SK-N-SH treated with all-trans-retinoic acid at 6 μM for 48 hours (cell line): ENCODE results near the gene DAB2.

ENCODE experiments used
- ATAC-seq: fragments of 200-7000 bp; cut with Tn5 transposase; 3 replicates; pipeline ENCODE4 v1.9.1; 2020; ENCODE audit warnings: mild to moderate bottlenecking, moderate library complexity
- ARNTL ChIP-seq: fragments of 450-650 bp; formaldehyde crosslinking; IDR thresholded peaks from 2 replicates; pipeline ENCODE4 v1.5.0; 2020; ENCODE audit warnings: low read depth, mild to moderate bottlenecking, moderate library complexity, borderline replicate concordance
- BACH2 ChIP-seq: fragments of 250-450 bp; sonication (Bioruptor Pico); IDR thresholded peaks from 2 replicates; pipeline ENCODE4 v1.9.0; 2021; ENCODE audit warnings: mild to moderate bottlenecking, borderline replicate concordance
- CSDC2 ChIP-seq: fragments of 250-450 bp; sonication (Bioruptor Pico); IDR thresholded peaks from 2 replicates; pipeline ENCODE4 v1.5.0; 2020; ENCODE audit warnings: mild to moderate bottlenecking, moderate library complexity
- ESRRG ChIP-seq: fragments of 250-450 bp; sonication (Bioruptor Pico); IDR thresholded peaks from 2 replicates; pipeline ENCODE4 v1.6.1; 2021; ENCODE audit warnings: mild to moderate bottlenecking
- GLIS3 ChIP-seq: fragments of 250-450 bp; sonication (Bioruptor Pico); IDR thresholded peaks from 2 replicates; pipeline ENCODE4 v1.5.0; 2020; ENCODE audit warnings: mild to moderate bottlenecking, moderate library complexity
- ISL1 ChIP-seq: fragments of 250-450 bp; sonication (Bioruptor Pico); IDR thresholded peaks from 2 replicates; pipeline ENCODE4 v2.1.2; 2022; ENCODE audit warnings: mild to moderate bottlenecking, moderate library complexity
- OSR1 ChIP-seq: fragments of 250-450 bp; sonication (Bioruptor Pico); IDR thresholded peaks from 2 replicates; pipeline ENCODE4 v1.8.0; 2022; ENCODE audit warnings: moderate library complexity, mild to moderate bottlenecking, inconsistent platforms
- PPARA ChIP-seq: fragments of 250-450 bp; sonication (Bioruptor Pico); IDR thresholded peaks from 2 replicates; pipeline ENCODE4 v1.5.0; 2020; ENCODE audit warnings: mild to moderate bottlenecking, borderline replicate concordance
- RARB ChIP-seq: fragments of 250-450 bp; sonication (Bioruptor Pico); IDR thresholded peaks from 2 replicates; pipeline ENCODE4 v1.8.0; 2021; ENCODE audit warnings: mild to moderate bottlenecking, moderate library complexity
- SNAI2 ChIP-seq: fragments of 250-450 bp; sonication (Bioruptor Pico); IDR thresholded peaks from 2 replicates; pipeline ENCODE4 v1.5.0; 2020; ENCODE audit warnings: mild to moderate bottlenecking, moderate library complexity
- TCF4 ChIP-seq: fragments of 250-450 bp; sonication (Bioruptor Pico); IDR thresholded peaks from 2 replicates; pipeline ENCODE4 v1.8.0; 2021; ENCODE audit warnings: mild to moderate bottlenecking, moderate library complexity, borderline replicate concordance
- TOX ChIP-seq: fragments of 250-450 bp; sonication (Bioruptor Pico); IDR thresholded peaks from 2 replicates; pipeline ENCODE4 v1.8.0; 2021; ENCODE audit warnings: mild to moderate bottlenecking, moderate library complexity, borderline replicate concordance
- ZC3H10 ChIP-seq: fragments of 250-450 bp; sonication (Bioruptor Pico); IDR thresholded peaks from 2 replicates; pipeline ENCODE4 v1.5.1; 2021; ENCODE audit warnings: mild to moderate bottlenecking, moderate library complexity
- ZFP3 ChIP-seq: fragments of 250-450 bp; sonication (Bioruptor Pico); IDR thresholded peaks from 2 replicates; pipeline ENCODE4 v1.5.0; 2020; ENCODE audit warnings: mild to moderate bottlenecking, moderate library complexity
- ZFP30 ChIP-seq: fragments of 450-650 bp; formaldehyde crosslinking; IDR thresholded peaks from 2 replicates; pipeline ENCODE4 v1.5.0; 2022; ENCODE audit warnings: mild to moderate bottlenecking, moderate library complexity
- ZNF70 ChIP-seq: fragments of 450-650 bp; formaldehyde crosslinking; IDR thresholded peaks from 2 replicates; pipeline ENCODE4 v1.5.0; 2020; ENCODE audit warnings: mild to moderate bottlenecking, moderate library complexity
- ZNF8 ChIP-seq: fragments of 450-650 bp; formaldehyde crosslinking; IDR thresholded peaks from 2 replicates; pipeline ENCODE4 v1.5.0; 2020; ENCODE audit warnings: mild to moderate bottlenecking, moderate library complexity
- TF ChIP-seq, protein P1 (sequence below): fragments of 250-450 bp; sonication (Bioruptor Pico); IDR thresholded peaks from 2 replicates; pipeline ENCODE4 v1.5.1; 2021; ENCODE audit warnings: mild to moderate bottlenecking, moderate library complexity
- TF ChIP-seq, protein P2 (sequence below): fragments of 250-450 bp; sonication (Bioruptor Pico); IDR thresholded peaks from 2 replicates; pipeline ENCODE4 v1.5.0; 2020; ENCODE audit warnings: mild to moderate bottlenecking, moderate library complexity
- TF ChIP-seq, protein P3 (sequence below): fragments of 250-450 bp; sonication (Bioruptor Pico); IDR thresholded peaks from 2 replicates; pipeline ENCODE4 v1.5.1; 2020; ENCODE audit warnings: low read depth, mild to moderate bottlenecking, moderate library complexity
- TF ChIP-seq, protein P4 (sequence below): fragments of 250-450 bp; sonication (Bioruptor Pico); IDR thresholded peaks from 2 replicates; pipeline ENCODE4 v1.8.0; 2020; ENCODE audit warnings: mild to moderate bottlenecking, moderate library complexity, borderline replicate concordance
- TF ChIP-seq, protein P5 (sequence below): fragments of 250-450 bp; sonication (Bioruptor Pico); IDR thresholded peaks from 2 replicates; pipeline ENCODE4 v1.8.0; 2021; ENCODE audit warnings: low read depth, mild to moderate bottlenecking, moderate library complexity, borderline replicate concordance

The DAB2 gene

DNA sequence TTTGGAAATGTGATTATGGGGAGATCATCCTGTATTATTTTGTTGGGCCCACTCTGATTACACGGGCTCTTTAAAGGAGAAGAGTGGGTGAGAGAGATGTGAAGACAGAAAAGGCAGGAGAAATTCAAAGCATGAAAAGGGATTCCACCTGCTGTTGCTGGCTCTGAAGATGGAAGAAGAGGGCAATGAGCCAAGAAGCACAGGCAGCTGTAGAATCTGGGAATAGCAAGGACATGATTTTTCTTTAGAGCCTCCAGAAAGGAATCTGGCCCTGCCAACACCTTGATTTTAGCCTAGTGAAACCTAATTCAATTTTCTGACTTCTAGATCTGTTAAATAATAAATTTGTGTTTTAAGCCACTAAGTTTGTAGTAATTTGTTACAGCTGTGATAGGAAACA lies 71.8 kb downstream of the DAB2 start:
- ATAC-seq = no peak
- TF ChIP-seq, protein P1, sequence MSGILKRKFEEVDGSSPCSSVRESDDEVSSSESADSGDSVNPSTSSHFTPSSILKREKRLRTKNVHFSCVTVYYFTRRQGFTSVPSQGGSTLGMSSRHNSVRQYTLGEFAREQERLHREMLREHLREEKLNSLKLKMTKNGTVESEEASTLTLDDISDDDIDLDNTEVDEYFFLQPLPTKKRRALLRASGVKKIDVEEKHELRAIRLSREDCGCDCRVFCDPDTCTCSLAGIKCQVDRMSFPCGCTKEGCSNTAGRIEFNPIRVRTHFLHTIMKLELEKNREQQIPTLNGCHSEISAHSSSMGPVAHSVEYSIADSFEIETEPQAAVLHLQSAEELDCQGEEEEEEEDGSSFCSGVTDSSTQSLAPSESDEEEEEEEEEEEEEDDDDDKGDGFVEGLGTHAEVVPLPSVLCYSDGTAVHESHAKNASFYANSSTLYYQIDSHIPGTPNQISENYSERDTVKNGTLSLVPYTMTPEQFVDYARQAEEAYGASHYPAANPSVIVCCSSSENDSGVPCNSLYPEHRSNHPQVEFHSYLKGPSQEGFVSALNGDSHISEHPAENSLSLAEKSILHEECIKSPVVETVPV (CRISPR knock-in tag) = no peak
- no peak for TF ChIP-seq ARNTL (CRISPR knock-in tag)
- TF ChIP-seq, protein P2, sequence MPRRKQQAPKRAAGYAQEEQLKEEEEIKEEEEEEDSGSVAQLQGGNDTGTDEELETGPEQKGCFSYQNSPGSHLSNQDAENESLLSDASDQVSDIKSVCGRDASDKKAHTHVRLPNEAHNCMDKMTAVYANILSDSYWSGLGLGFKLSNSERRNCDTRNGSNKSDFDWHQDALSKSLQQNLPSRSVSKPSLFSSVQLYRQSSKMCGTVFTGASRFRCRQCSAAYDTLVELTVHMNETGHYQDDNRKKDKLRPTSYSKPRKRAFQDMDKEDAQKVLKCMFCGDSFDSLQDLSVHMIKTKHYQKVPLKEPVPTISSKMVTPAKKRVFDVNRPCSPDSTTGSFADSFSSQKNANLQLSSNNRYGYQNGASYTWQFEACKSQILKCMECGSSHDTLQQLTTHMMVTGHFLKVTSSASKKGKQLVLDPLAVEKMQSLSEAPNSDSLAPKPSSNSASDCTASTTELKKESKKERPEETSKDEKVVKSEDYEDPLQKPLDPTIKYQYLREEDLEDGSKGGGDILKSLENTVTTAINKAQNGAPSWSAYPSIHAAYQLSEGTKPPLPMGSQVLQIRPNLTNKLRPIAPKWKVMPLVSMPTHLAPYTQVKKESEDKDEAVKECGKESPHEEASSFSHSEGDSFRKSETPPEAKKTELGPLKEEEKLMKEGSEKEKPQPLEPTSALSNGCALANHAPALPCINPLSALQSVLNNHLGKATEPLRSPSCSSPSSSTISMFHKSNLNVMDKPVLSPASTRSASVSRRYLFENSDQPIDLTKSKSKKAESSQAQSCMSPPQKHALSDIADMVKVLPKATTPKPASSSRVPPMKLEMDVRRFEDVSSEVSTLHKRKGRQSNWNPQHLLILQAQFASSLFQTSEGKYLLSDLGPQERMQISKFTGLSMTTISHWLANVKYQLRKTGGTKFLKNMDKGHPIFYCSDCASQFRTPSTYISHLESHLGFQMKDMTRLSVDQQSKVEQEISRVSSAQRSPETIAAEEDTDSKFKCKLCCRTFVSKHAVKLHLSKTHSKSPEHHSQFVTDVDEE (CRISPR knock-in tag) = no peak
- TF ChIP-seq ESRRG (CRISPR knock-in tag) = no peak
- TF ChIP-seq OSR1 (CRISPR knock-in tag) = no peak
- TF ChIP-seq, protein P3, sequence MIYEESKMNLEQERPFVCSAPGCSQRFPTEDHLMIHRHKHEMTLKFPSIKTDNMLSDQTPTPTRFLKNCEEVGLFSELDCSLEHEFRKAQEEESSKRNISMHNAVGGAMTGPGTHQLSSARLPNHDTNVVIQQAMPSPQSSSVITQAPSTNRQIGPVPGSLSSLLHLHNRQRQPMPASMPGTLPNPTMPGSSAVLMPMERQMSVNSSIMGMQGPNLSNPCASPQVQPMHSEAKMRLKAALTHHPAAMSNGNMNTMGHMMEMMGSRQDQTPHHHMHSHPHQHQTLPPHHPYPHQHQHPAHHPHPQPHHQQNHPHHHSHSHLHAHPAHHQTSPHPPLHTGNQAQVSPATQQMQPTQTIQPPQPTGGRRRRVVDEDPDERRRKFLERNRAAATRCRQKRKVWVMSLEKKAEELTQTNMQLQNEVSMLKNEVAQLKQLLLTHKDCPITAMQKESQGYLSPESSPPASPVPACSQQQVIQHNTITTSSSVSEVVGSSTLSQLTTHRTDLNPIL (CRISPR knock-in tag) = no peak
- no peak for TF ChIP-seq TCF4 (CRISPR knock-in tag)
- TF ChIP-seq TOX = no peak
- TF ChIP-seq BACH2 (CRISPR knock-in tag) = no peak
- TF ChIP-seq SNAI2 (CRISPR knock-in tag) = no peak
- TF ChIP-seq GLIS3 (CRISPR knock-in tag) = no peak
- TF ChIP-seq ZC3H10 (CRISPR knock-in tag) = no peak
- TF ChIP-seq RARB = no peak
- no peak for TF ChIP-seq PPARA
- no peak for TF ChIP-seq ZNF70 (CRISPR knock-in tag)
- TF ChIP-seq, protein P4, sequence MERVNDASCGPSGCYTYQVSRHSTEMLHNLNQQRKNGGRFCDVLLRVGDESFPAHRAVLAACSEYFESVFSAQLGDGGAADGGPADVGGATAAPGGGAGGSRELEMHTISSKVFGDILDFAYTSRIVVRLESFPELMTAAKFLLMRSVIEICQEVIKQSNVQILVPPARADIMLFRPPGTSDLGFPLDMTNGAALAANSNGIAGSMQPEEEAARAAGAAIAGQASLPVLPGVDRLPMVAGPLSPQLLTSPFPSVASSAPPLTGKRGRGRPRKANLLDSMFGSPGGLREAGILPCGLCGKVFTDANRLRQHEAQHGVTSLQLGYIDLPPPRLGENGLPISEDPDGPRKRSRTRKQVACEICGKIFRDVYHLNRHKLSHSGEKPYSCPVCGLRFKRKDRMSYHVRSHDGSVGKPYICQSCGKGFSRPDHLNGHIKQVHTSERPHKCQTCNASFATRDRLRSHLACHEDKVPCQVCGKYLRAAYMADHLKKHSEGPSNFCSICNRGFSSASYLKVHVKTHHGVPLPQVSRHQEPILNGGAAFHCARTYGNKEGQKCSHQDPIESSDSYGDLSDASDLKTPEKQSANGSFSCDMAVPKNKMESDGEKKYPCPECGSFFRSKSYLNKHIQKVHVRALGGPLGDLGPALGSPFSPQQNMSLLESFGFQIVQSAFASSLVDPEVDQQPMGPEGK (CRISPR knock-in tag) = no peak

DNA sequence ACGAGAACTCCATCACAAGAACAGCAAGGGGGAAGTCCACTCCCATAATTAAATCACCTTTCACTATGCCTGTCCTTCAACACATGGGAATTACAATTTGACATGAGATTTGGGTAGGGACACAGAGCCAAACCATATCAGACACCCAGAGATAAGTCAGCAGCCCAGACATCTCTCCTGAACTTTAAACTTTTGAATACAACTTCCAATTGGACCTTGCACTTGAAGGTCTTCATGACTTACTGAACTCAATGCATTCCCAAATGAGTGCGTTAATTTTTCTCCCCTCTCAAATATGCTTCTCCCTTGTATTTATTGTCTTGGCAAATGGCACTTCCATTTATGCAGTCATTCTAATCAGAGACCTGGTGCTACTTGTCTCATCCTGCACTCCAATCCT lies 72.6 kb downstream of the DAB2 start:
- no peak for ATAC-seq
- TF ChIP-seq, protein P4 (CRISPR knock-in tag) = no peak
- no peak for TF ChIP-seq ESRRG (CRISPR knock-in tag)
- no peak for TF ChIP-seq ARNTL (CRISPR knock-in tag)
- no peak for TF ChIP-seq CSDC2 (CRISPR knock-in tag)
- TF ChIP-seq GLIS3 (CRISPR knock-in tag) = no peak

DNA sequence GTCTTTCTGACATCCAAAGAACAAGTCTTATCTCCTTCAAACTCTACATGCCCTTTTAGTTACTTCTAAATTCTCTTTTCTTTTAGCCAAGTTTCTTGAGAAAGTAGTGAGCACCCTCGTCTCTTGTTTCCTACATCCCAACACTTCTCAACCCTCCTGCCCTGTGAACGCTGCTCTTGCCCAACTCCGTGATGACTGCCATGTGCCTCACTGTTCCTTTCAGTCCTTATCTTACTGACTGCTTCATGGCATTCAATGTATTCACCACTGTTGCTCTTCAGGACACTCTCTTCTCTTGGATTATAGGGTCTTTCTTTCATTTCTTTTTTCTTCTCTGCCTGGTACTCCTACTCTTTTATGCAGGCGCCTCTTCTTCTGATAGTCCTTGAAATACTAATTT lies 75.3 kb downstream of the DAB2 start:
- TF ChIP-seq ESRRG (CRISPR knock-in tag) = no peak

DNA sequence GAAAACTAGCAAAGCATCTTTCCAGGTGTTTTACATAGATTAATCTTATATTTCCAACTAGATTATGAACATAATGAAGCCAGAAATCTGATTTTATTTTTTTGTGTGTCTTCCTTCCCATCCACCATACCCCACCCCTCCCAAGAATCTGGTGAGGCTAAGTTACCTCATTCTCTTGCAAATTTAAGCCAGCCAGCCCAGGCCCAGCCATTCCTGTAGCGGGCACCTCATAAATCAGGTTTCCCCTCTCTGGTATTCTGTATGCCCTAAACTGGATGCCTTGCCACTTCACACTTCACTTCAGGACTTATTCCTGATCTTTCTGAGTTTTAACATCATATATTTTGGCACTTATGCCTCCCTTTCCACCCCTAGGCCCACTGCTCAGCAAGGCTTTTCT lies 82.3 kb downstream of the DAB2 start:
- no peak for TF ChIP-seq ZNF8 (CRISPR knock-in tag)
- TF ChIP-seq ZFP3 (CRISPR knock-in tag) = no peak
- TF ChIP-seq ZFP30 (CRISPR knock-in tag) = no peak
- TF ChIP-seq CSDC2 (CRISPR knock-in tag) = no peak
- no peak for TF ChIP-seq ISL1 (CRISPR knock-in tag)
- TF ChIP-seq, protein P5, sequence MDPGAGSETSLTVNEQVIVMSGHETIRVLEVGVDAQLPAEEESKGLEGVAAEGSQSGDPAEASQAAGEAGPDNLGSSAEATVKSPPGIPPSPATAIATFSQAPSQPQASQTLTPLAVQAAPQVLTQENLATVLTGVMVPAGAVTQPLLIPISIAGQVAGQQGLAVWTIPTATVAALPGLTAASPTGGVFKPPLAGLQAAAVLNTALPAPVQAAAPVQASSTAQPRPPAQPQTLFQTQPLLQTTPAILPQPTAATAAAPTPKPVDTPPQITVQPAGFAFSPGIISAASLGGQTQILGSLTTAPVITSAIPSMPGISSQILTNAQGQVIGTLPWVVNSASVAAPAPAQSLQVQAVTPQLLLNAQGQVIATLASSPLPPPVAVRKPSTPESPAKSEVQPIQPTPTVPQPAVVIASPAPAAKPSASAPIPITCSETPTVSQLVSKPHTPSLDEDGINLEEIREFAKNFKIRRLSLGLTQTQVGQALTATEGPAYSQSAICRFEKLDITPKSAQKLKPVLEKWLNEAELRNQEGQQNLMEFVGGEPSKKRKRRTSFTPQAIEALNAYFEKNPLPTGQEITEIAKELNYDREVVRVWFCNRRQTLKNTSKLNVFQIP = no peak
- TF ChIP-seq BACH2 (CRISPR knock-in tag) = no peak
- no peak for ATAC-seq

More for the DNA sequence above, 75.3 kb downstream of the DAB2 start:
- no peak for ATAC-seq
